DMS79 (cell line): ENCODE results near the gene MRPL48.

ENCODE experiments used
- DNase-seq: peaks from one replicate; lab custom pipeline; 2025; lab: John Stamatoyannopoulos, UW

MRPL48 gene

GRCh38 chr11:73893041-73893440 lies 105.4 kb downstream of the MRPL48 start:
- no peak for DNase-seq

- DNase-seq = no peak
Measured at GRCh38 chr11:73894725-73895335, 107.2 kb downstream of the MRPL48 start.

GRCh38 chr11:73902303-73902702 lies 114.6 kb downstream of the MRPL48 start:
- DNase-seq = no peak

GRCh38 chr11:73907191-73907590 lies 119.5 kb downstream of the MRPL48 start:
- DNase-seq = no peak

GRCh38 chr11:73912026-73912425 lies 124.4 kb downstream of the MRPL48 start:
- DNase-seq = no peak

GRCh38 chr11:73913472-73913871 lies 125.8 kb downstream of the MRPL48 start:
- no peak for DNase-seq

GRCh38 chr11:73914284-73914683 lies 126.6 kb downstream of the MRPL48 start:
- DNase-seq = no peak
